ENCODE data around the gene HNRNPC. TPM values are rescaled to one million over a fixed set of nuclear protein-coding genes. Genes with fewer than 3 reads are reported as not detected.
"Not testable (repeated sequence)": the region's sequence is repeated elsewhere in the genome, so short reads cannot be mapped to it uniquely, and the experiment has no call there.

Gene HNRNPC
- total and polyA plus RNA-seq, 2 experiments from 2014 or later: 584 to 674 TPM

GRCh38 chr14:21213652-21214051 is 55.6 kb downstream of the HNRNPC start:
- H3K27ac ChIP-seq: no peak overlapping the region
- no peak overlapping the region for H3K4me2 ChIP-seq (ENCODE audit: unreplicated experiment)
- no peaks in the 10 kb centered on the region for H3K27me3 ChIP-seq (replicated peaks; ENCODE audit: insufficient read depth)
- H4K20me1 ChIP-seq (ENCODE audit: insufficient read depth): peaks cover 34% of the 10 kb centered on the region
- 96 to 98% methylated on average over 1 of the region's 1 CpG for WGBS, 2 experiments (ENCODE audit: low coverage in 1 of 2, low lambda C conversion rate in 2 of 2, missing lambda C conversion rate in 2 of 2)
- TF ChIP-seq EZH2 (IDR thresholded peaks at IDR 0.05; ENCODE audit: insufficient read depth, poor library complexity, severe bottlenecking): no peak
- no peak for TF ChIP-seq EZH2phosphoT487 (IDR thresholded peaks at IDR 0.05; ENCODE audit: insufficient read depth, low read depth)
- peaks cover 18% of the 10 kb centered on the region for H3K4me1 ChIP-seq (ENCODE audit: insufficient read depth)
- no peak overlapping the region for H3K4me3 ChIP-seq
- no peak overlapping the region for H3K9ac ChIP-seq
- H3K9me2 ChIP-seq (ENCODE audit: insufficient read depth): no peaks in the 10 kb centered on the region
- peaks cover 77% of the 10 kb centered on the region for H3K36me3 ChIP-seq (ENCODE audit: low read depth)
- peaks cover 60% of the 10 kb centered on the region for H3F3A ChIP-seq (ENCODE audit: insufficient read depth)
- in situ Hi-C loops (cut with MboI): no loop called here
- DNase-seq: no peak
- no peak overlapping the region for H2AFZ ChIP-seq
- H3K9me3 ChIP-seq (ENCODE audit: low read depth): no peaks in the 10 kb centered on the region
- H3K79me2 ChIP-seq (ENCODE audit: insufficient read depth): peaks cover 91% of the 10 kb centered on the region

DNA sequence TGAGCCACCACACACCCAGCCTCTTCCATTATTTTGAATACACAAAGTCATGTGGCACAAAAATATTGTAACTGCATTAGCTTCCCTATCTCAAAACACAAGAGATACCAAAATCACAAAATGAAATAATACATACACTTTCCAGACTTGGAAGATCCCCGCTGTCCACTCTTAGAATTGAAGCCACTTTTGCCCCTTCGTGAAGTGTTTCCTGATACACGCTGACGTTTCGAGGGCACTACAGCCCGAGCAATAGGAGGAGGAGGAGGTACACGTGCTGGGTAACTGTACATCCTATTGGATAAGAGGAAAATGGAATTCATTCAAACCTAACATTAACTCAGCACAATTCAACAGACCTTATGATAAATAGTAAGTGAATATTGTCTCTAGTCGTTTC is 56.4 kb downstream of the HNRNPC start:
- H4K20me1 ChIP-seq (ENCODE audit: insufficient read depth): peaks cover 31% of the 10 kb centered on the region

GRCh38 chr14:21211509-21211908 is 57.7 kb downstream of the HNRNPC start:
- Histone ChIP-seq H3K36me3 (ENCODE audit: low read depth) (peaks cover 98% of the 10 kb centered on the region), H3K9me3 (ENCODE audit: low read depth) (no peaks in the 10 kb centered on the region), H2AFZ (no peak overlapping the region), H3K4me3 (no peak overlapping the region), H3K27me3 (replicated peaks; ENCODE audit: insufficient read depth) (no peaks in the 10 kb centered on the region), H3K9me2 (ENCODE audit: insufficient read depth) (no peaks in the 10 kb centered on the region), H3K4me2 (ENCODE audit: unreplicated experiment) (no peak overlapping the region), H3K79me2 (ENCODE audit: insufficient read depth) (peaks cover 87% of the 10 kb centered on the region), H3K9ac (no peak overlapping the region), H3F3A (ENCODE audit: insufficient read depth) (peaks cover 60% of the 10 kb centered on the region), H3K4me1 (ENCODE audit: insufficient read depth) (no peaks in the 10 kb centered on the region), H4K20me1 (ENCODE audit: insufficient read depth) (peaks cover 28% of the 10 kb centered on the region), H3K27ac (no peak overlapping the region)
- TF ChIP-seq EZH2 (IDR thresholded peaks at IDR 0.05; ENCODE audit: insufficient read depth, poor library complexity, severe bottlenecking) (no peak), EZH2phosphoT487 (IDR thresholded peaks at IDR 0.05; ENCODE audit: insufficient read depth, low read depth) (no peak)
- WGBS, 2 experiments (ENCODE audit: low coverage in 1 of 2, low lambda C conversion rate in 2 of 2, missing lambda C conversion rate in 2 of 2): 64 to 67% methylated on average over 3 of the region's 3 CpGs
- in situ Hi-C loops (cut with MboI): no loop called here
- no peak for DNase-seq

More for the DNA sequence above, 56.4 kb downstream of the HNRNPC start:
- in situ Hi-C loops (cut with MboI); H3K9ac ChIP-seq; DNase-seq; H2AFZ ChIP-seq; H3K9me2 ChIP-seq (ENCODE audit: insufficient read depth); H3K4me1 ChIP-seq (ENCODE audit: insufficient read depth); H3K27me3 ChIP-seq (replicated peaks; ENCODE audit: insufficient read depth); H3K9me3 ChIP-seq (ENCODE audit: low read depth); H3K4me3 ChIP-seq; H3K27ac ChIP-seq; H3K4me2 ChIP-seq (ENCODE audit: unreplicated experiment): not testable (repeated sequence)
- H3K79me2 ChIP-seq (ENCODE audit: insufficient read depth): peaks cover 92% of the 10 kb centered on the region
- WGBS, 2 experiments (ENCODE audit: low coverage in 1 of 2, low lambda C conversion rate in 2 of 2, missing lambda C conversion rate in 2 of 2): 88 to 91% methylated on average over 8 of the region's 8 CpGs
- peaks cover 60% of the 10 kb centered on the region for H3F3A ChIP-seq (ENCODE audit: insufficient read depth)
- H3K36me3 ChIP-seq (ENCODE audit: low read depth): peaks cover 85% of the 10 kb centered on the region

GRCh38 chr14:21210023-21210422 is 59.2 kb downstream of the HNRNPC start:
- no peak overlapping the region for H3K27ac ChIP-seq
- WGBS, 2 experiments (ENCODE audit: low coverage in 1 of 2, low lambda C conversion rate in 2 of 2, missing lambda C conversion rate in 2 of 2): 97 to 100% methylated on average over 1 of the region's 1 CpG
- TF ChIP-seq EZH2phosphoT487 (IDR thresholded peaks at IDR 0.05; ENCODE audit: insufficient read depth, low read depth) (no peak), EZH2 (IDR thresholded peaks at IDR 0.05; ENCODE audit: insufficient read depth, poor library complexity, severe bottlenecking) (no peak)
- peaks cover 67% of the 10 kb centered on the region for H3F3A ChIP-seq (ENCODE audit: insufficient read depth)
- no peak overlapping the region for H2AFZ ChIP-seq
- no peak overlapping the region for H3K9ac ChIP-seq
- DNase-seq: no peak
- H3K9me2 ChIP-seq (ENCODE audit: insufficient read depth): no peaks in the 10 kb centered on the region
- no peaks in the 10 kb centered on the region for H3K4me1 ChIP-seq (ENCODE audit: insufficient read depth)
- H3K79me2 ChIP-seq (ENCODE audit: insufficient read depth): peaks cover 72% of the 10 kb centered on the region
- H3K9me3 ChIP-seq (ENCODE audit: low read depth): no peaks in the 10 kb centered on the region
- peaks cover 27% of the 10 kb centered on the region for H4K20me1 ChIP-seq (ENCODE audit: insufficient read depth)
- H3K36me3 ChIP-seq (ENCODE audit: low read depth): peaks cover 94% of the 10 kb centered on the region
- no peak overlapping the region for H3K4me3 ChIP-seq
- in situ Hi-C loops (cut with MboI): no loop called here
- no peaks in the 10 kb centered on the region for H3K27me3 ChIP-seq (replicated peaks; ENCODE audit: insufficient read depth)
- H3K4me2 ChIP-seq (ENCODE audit: unreplicated experiment): no peak overlapping the region

GRCh38 chr14:21209185-21209584 is 60.1 kb downstream of the HNRNPC start:
- Histone ChIP-seq H3K27me3 (replicated peaks; ENCODE audit: insufficient read depth) (no peaks in the 10 kb centered on the region), H3K9ac (no peak overlapping the region), H3K36me3 (ENCODE audit: low read depth) (peaks cover 86% of the 10 kb centered on the region), H4K20me1 (ENCODE audit: insufficient read depth) (peaks cover 21% of the 10 kb centered on the region; the same call in 1 of the 2 replicates), H3F3A (ENCODE audit: insufficient read depth) (peaks cover 72% of the 10 kb centered on the region), H3K9me2 (ENCODE audit: insufficient read depth) (no peaks in the 10 kb centered on the region), H3K4me1 (ENCODE audit: insufficient read depth) (no peaks in the 10 kb centered on the region), H2AFZ (no peak overlapping the region), H3K4me2 (ENCODE audit: unreplicated experiment) (no peak overlapping the region), H3K4me3 (no peak overlapping the region), H3K27ac (no peak overlapping the region), H3K79me2 (ENCODE audit: insufficient read depth) (peaks cover 64% of the 10 kb centered on the region), H3K9me3 (ENCODE audit: low read depth) (no peaks in the 10 kb centered on the region)
- DNase-seq: no peak
- 100% methylated on average over 1 of the region's 1 CpG for WGBS, 2 experiments (ENCODE audit: low coverage in 1 of 2, low lambda C conversion rate in 2 of 2, missing lambda C conversion rate in 2 of 2)
- no peak for TF ChIP-seq EZH2 (IDR thresholded peaks at IDR 0.05; ENCODE audit: insufficient read depth, poor library complexity, severe bottlenecking)
- TF ChIP-seq EZH2phosphoT487 (IDR thresholded peaks at IDR 0.05; ENCODE audit: insufficient read depth, low read depth): no peak
- in situ Hi-C loops (cut with MboI): no loop called here
